OCI-LY3 (cell line): Measurements from ENCODE around the gene HMX1.

ENCODE experiments used
- EZH2phosphoT487 ChIP-seq: fragments of 200-600 bp; shearing (Covaris generic); IDR thresholded peaks from 2 replicates; pipeline ENCODE4 v1.6.1; 2018; ENCODE audit warnings: antibody characterized with exemption, mixed run types, low read depth
- TF ChIP-seq, protein P1 (sequence below): fragments of 200-600, 300-600 bp; sonication (generic); IDR thresholded peaks from 2 replicates; pipeline ENCODE4 v1.5.1; 2014; ENCODE audit warnings: antibody characterized with exemption, low read length, low read depth

GRCh38 chr4:8864912-8865680 is 6.5 kb downstream of the HMX1 start:
- TF ChIP-seq, protein P1, sequence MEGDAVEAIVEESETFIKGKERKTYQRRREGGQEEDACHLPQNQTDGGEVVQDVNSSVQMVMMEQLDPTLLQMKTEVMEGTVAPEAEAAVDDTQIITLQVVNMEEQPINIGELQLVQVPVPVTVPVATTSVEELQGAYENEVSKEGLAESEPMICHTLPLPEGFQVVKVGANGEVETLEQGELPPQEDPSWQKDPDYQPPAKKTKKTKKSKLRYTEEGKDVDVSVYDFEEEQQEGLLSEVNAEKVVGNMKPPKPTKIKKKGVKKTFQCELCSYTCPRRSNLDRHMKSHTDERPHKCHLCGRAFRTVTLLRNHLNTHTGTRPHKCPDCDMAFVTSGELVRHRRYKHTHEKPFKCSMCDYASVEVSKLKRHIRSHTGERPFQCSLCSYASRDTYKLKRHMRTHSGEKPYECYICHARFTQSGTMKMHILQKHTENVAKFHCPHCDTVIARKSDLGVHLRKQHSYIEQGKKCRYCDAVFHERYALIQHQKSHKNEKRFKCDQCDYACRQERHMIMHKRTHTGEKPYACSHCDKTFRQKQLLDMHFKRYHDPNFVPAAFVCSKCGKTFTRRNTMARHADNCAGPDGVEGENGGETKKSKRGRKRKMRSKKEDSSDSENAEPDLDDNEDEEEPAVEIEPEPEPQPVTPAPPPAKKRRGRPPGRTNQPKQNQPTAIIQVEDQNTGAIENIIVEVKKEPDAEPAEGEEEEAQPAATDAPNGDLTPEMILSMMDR: no peak
- no peak for TF ChIP-seq EZH2phosphoT487
